Right cardiac atrium (tissue), 5 donors: Measurements from ENCODE around the gene MEGF6. TPM values are rescaled to one million over a fixed set of nuclear protein-coding genes. Genes with fewer than 3 reads are reported as not detected.
A peak's percentile ranks its signal among the peaks of the same experiment; 100 is the strongest.

Source experiments
- ATAC-seq, 2 donors: fragments of 200-7000 bp; cut with Tn5 transposase; one replicate each; pipeline versions ENCODE4 v1.8.0 to v1.9.1; 2020; ENCODE audit warnings: moderate library complexity in 2 of 2, mild to moderate bottlenecking in 1 of 2
- DNase-seq, 3 donors: peaks; one replicate each; pipeline ENCODE4 v3.0.0-alpha.2; 2020
- H3K27ac ChIP-seq: one replicate; pipeline ENCODE4 v1.5.1; 2013; ENCODE audit warnings: mild to moderate bottlenecking, low read length, control low read depth, moderate library complexity
- H3K27me3 ChIP-seq: one replicate; pipeline ENCODE4 v1.6.1; 2013; ENCODE audit not compliant: control insufficient read depth, insufficient read depth
- H3K4me1 ChIP-seq: one replicate; pipeline ENCODE4 v1.6.1; 2013; ENCODE audit warnings: low read length; ENCODE audit not compliant: control insufficient read depth, insufficient read depth
- H3K4me3 ChIP-seq: one replicate; pipeline ENCODE4 v1.5.1; 2013; ENCODE audit warnings: low read length, control low read depth
- H3K9me3 ChIP-seq: one replicate; pipeline ENCODE4 v1.6.1; 2013; ENCODE audit warnings: low read length; ENCODE audit not compliant: control insufficient read depth
- WGBS: extraction: QIAGEN DNeasy Blood & Tissue Kit; methylation state at CpG from one replicate; pipeline ENCODE4 v1.1.7; 2013; 5-methylcytosine and 5-hydroxymethylcytosine counted together
- intact Hi-C, 4 donors: fragments of 100-400 bp; cut with DNase I; formaldehyde crosslinking; loops; one replicate each; pipeline versions ENCODE4 v1.11.0 to v1.14.0; 2022 to 2023
- polyA plus RNA-seq: library from polyadenylated mRNA; stranded (reverse); fragments of 200-250 nt; gene quantifications from one replicate; pipeline ENCODE4 v1.2.3, GENCODE V29; 2013
- total RNA-seq, 4 donors: library from RNA; stranded (reverse); fragmentation: NEBNext Ultra II Directional; extraction: Animal tissue kit (Norgen Biotek cat#: 25700); gene quantifications; one replicate each; pipeline ENCODE4 v1.2.1, GENCODE V29; 2021
- donor health status: healthy with polysubstance abuse.
- donor health status: DM: no; HTN: yes; CAD: no.
- donor health status: DM: no; HTN: no; CAD: no.
- donor health status: DM: no; HTN: yes; CAD: no; lungs with severe emphysema.
- donor health status: DM: yes; HTN: yes; CAD: no.

Gene MEGF6
- total and polyA plus RNA-seq, 5 donors, result 7.0 to 18.7 (median 11.0) TPM

DNA sequence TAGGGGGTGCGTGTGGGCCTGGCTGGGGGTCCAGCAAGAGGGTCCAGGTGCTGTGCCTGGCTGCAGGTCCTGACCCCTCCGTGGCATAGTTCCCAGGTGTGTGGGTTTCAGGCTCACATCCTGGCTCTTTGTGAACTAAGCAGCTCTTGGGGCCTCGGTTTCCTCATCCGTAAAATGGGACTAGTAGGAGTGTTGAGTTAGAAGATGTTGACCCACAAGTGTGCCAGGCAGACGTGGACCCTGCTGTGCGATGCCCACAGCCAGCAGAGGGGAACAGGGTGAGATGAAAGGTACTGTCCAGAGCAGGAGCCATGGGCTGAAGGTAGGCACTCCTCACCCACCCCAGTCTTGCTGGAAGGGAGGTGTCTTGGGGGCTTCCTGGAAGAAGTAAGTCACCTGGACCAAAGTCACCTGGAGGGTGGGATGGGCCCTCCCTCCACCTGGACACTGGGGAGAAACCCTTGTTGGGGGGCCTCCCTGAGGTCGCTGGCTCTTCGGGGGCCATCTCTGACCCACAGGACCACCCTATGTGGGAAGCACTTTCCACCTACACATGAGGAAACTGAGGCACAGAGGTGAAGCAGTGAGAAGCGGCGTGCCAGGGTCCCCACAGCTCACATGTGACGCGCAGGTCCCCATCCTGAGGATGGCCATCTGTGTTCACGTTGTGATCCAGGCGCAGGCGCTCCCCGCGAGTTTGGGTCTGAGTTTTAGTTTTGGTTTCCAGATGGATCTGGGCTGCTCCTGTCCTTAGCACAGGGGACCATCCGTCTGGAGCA lies 155.4 kb downstream of the MEGF6 start:
- no peak for ATAC-seq
- Histone ChIP-seq H3K4me3 (no peak overlapping the region), H3K27ac (no peak overlapping the region), H3K9me3 (no peaks in the 10 kb centered on the region), H3K4me1 (peaks cover 5% of the 10 kb centered on the region), H3K27me3 (no peaks in the 10 kb centered on the region)
- peak; percentile 8 to 41 (median 36) for DNase-seq
- 90% methylated on average over 18 of the region's 18 CpGs for WGBS
- intact Hi-C loops, result loop anchor here in 1 of 4 donors (10.0 kb wide), 1 partner anchor 259 kb away; no protein-coding TSS in a partner anchor

DNA sequence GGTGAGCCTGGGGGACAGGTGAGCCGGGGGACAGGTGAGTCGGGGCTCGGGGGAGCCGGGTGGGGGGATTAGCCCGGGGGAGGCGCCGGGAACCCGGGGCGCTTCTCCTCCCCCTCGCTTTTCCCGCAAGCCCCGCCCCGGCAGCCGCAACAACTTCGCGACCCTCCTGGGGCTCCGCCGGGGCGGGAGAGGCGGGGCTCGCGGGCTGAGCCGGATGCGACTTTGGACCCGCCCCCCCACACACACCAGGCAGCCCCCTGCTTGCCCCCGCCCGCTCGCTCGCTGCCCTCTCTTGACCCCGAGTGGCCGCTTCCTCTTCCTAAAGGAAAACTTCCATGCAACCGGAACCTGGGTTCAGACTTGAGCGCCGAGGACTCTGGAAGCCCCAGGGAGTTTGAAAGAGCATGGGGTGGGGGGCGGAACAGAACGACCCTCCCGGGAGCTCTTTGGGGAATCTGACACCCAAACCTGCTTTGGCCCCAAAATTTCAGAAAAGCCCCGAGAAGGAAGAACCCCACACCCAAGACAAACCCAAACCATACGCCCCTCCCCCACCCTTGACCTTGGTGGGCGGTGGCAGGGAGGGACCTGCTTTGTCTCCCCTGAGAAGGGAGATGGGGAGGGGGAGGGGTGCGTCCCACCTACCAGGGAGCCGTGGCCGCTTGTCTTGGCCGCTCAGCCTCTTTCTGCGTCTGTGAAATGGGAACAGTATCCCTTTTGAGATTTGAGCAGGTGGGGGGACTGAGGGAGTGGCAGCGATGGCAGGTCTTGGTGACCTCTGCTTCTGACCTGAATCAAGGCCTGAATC lies 156.3 kb downstream of the MEGF6 start:
- H3K4me1 ChIP-seq, result no peaks in the 10 kb centered on the region
- no peaks in the 10 kb centered on the region for H3K9me3 ChIP-seq
- intact Hi-C loops, result loop anchor here in 1 of 4 donors (10.0 kb wide), 1 partner anchor 260 kb away; no protein-coding TSS in a partner anchor
- peak in 1 of 2 donors; percentile 9 for ATAC-seq
- peak; percentile 53 to 83 (median 80) for DNase-seq
- 11% methylated on average over 46 of the region's 46 CpGs for WGBS
- peak overlapping the region; percentile 70 for H3K4me3 ChIP-seq
- H3K27me3 ChIP-seq, result no peaks in the 10 kb centered on the region
- H3K27ac ChIP-seq, result no peak overlapping the region

DNA sequence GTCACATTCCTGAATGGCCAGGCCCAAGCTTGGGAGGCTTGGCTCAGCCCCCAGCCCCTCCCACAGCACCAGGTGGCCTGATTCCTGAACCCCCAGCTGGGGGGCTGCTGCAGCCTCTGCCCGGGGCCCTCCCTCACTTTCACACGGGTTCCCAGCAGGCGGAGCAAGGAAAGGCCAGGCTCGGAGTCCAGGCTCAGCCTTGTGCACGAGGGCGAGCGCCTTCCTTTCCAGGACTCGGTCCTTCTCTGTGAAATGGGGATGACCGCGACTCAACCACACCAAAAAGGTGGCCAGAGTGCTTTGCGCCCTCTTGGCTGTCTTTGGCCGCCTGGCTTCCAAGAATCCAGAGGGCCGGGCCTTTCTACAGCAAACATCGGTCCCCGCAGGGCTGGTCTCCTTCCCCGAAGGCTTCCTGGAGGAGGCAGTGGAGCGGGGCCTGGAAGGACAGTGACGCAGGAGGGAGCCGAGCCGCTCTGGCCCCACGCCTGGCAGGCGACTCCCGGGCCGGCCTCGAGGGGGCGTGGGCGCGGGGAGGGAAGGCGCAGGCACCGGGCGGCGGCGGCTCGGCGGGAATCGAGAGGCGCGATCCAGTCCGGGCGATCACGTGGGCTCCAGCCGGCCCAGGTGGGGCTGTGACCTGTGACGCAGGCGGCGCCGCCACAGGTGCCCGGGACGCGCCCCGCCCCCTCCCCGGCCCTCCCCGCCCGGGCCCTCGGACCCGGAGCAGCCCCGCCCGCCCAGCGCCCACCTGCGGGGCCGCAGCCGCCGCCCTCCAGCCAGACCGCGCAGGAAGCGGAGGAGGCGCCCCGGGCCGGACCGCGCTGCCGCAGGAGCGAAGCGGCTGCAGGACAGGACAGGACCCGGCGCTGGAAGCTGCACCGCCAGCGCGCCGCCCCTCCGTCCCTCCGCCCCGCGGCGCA lies 157.2 kb downstream of the MEGF6 start, which contains the start of gene ARHGEF16:
ARHGEF16 (plus strand) TSS at position 775 of the 920 bp plus-strand sequence. CDS start 8,420 bp downstream, outside the sequence.
- no peaks in the 10 kb centered on the region for H3K27me3 ChIP-seq
- WGBS, result 4% methylated on average over 84 of the region's 84 CpGs
- intact Hi-C loops, result loop anchor here in 1 of 4 donors (10.0 kb wide), 1 partner anchor 261 kb away; no protein-coding TSS in a partner anchor
- ATAC-seq (peak; percentile 61 to 68), DNase-seq (peak; percentile 60 to 85 (median 84))
- no peak within 1 kb of the TSS for H3K27ac ChIP-seq
- no peaks in the 10 kb centered on the region for H3K9me3 ChIP-seq
- no peaks in the 10 kb centered on the region for H3K4me1 ChIP-seq
- H3K4me3 ChIP-seq, result peak within 1 kb of the TSS; percentile 70

DNA sequence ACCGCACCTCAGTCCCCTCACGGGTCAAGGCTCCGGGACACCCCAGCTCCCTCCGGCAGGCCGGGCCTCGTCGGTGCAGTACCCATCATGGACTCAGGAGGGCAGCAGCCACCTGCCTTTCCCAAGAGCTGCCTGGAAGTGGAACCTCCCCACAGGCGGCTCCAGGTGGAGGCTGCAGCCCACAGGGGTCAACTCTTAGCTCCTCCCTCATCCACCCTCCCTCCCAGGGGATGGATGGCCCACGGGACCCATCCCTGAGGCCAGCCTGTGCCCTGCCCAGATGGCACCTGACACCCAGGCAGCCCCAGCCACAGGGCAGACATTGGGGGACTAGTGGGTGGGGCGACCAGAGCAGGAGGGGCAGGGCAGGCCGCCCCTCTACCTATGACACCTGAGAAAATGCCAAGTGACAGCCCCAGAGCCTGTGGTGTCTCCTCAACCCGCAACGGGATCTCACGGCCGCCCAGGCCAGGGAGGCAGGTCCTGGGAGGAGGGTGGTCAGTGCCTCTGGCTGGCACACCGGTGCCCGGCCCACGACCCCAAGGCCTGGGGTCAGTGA lies 158.0 kb downstream of the MEGF6 start:
- intact Hi-C loops, result loop anchor here in 1 of 4 donors (10.0 kb wide), 1 partner anchor 262 kb away; no protein-coding TSS in a partner anchor
- Histone ChIP-seq H3K4me3 (no peak overlapping the region), H3K27ac (no peak overlapping the region), H3K27me3 (no peaks in the 10 kb centered on the region), H3K9me3 (no peaks in the 10 kb centered on the region), H3K4me1 (no peaks in the 10 kb centered on the region)
- DNase-seq (peak; percentile 73 to 90 (median 89)), ATAC-seq (peak; percentile 66 to 83)
- WGBS, result 26% methylated on average over 18 of the region's 18 CpGs

DNA sequence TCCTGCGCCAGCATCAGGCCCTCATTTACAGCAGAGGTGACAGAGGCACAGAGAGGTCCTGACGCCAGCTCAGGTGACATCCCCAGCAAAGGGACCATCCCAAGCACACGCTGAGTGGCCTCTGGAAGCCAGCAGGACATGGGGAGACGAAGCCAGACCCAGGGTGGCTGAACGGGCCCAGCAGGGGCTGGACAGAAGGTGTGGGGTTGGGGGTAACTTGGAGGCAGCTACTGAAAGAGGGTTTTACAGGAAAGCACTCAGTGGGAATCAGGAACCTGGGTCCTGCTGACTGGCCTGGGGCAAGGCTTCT lies 158.5 kb downstream of the MEGF6 start:
- Histone ChIP-seq H3K4me3 (no peak overlapping the region), H3K4me1 (no peaks in the 10 kb centered on the region), H3K27me3 (no peaks in the 10 kb centered on the region), H3K27ac (no peak overlapping the region), H3K9me3 (no peaks in the 10 kb centered on the region)
- DNase-seq, result no peak
- 49% methylated on average over 5 of the region's 5 CpGs for WGBS
- intact Hi-C loops, result loop anchor here in 1 of 4 donors (10.0 kb wide), 1 partner anchor 262 kb away; no protein-coding TSS in a partner anchor
- no peak for ATAC-seq

DNA sequence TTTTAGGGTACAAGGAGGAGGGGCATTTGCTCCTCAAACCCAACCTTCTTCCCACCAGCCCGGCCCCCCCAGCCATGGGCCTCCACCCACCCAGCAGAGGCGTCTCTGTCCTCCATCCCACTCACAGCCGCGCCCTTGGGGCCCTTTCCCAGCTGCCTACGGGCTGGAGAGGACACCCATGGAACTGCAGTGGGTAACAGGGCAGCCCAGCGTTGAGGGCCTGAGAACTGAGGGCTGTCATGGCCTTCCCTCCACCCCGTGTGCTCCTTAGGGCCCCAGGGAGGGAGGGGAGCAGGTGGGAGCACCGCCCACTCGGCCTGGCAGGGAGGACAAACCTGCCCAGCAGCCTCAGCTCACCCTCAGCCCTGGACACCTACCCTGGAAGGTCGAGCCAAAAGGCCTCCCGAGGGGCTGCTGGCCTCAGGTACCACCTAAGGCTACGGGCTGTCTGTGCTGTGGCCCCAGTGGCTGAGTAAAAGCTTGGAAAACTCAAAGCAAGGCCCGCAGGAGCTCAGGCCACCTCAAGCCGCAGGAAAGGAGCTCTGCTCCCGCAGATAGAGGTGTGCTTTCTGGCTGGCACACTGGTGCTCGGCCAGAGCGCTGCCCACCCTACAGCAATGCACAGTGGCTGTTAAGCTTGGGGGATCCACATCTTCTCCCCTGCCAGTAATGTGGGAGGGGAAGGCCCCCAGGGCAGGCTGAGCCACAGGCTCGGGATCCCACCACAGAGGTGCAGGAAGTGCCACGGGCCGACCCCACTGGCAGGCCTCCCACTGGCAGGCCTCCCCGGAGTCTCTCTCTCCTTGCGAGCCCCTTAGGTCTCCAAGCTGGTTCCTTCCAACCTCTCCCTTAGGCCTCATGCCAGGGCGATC lies 159.1 kb downstream of the MEGF6 start:
- intact Hi-C loops, result loop anchor here in 1 of 4 donors (10.0 kb wide), 1 partner anchor 263 kb away; no protein-coding TSS in a partner anchor
- Histone ChIP-seq H3K4me1 (no peaks in the 10 kb centered on the region), H3K27me3 (no peaks in the 10 kb centered on the region), H3K27ac (no peak overlapping the region), H3K9me3 (no peaks in the 10 kb centered on the region), H3K4me3 (no peak overlapping the region)
- DNase-seq (peak; percentile 12 to 51 (median 40)), ATAC-seq (no peak)
- WGBS, result 71% methylated on average over 23 of the region's 23 CpGs

DNA sequence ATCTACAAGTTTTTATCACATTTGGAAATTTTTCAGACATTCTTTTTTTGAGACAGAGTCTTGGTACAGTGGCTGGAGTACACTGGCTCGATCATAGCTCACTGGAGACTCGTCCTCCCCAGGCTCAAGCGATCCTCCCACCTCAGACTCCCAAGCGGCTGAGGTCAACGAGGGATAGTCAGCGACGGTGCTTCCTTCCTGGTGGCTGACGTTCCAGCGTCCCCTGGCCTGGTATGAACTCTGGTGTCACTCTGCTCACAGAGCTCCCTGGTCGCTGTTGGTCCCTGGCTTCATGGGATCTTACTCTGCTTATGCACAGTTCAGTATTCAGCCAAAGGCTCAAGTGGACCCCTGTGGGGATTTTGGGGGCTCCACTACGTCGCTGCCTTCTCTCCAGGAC lies 160.3 kb downstream of the MEGF6 start:
- H3K4me3 ChIP-seq, result no peak overlapping the region
- no peaks in the 10 kb centered on the region for H3K9me3 ChIP-seq
- H3K27me3 ChIP-seq, result no peaks in the 10 kb centered on the region
- intact Hi-C loops, result loop anchor here in 1 of 4 donors (10.0 kb wide), 1 partner anchor 264 kb away; no protein-coding TSS in a partner anchor
- 57% methylated on average over 12 of the region's 12 CpGs for WGBS
- ATAC-seq (no peak), DNase-seq (peak in 1 of 3 donors; percentile 29)
- no peaks in the 10 kb centered on the region for H3K4me1 ChIP-seq
- H3K27ac ChIP-seq, result no peak overlapping the region

DNA sequence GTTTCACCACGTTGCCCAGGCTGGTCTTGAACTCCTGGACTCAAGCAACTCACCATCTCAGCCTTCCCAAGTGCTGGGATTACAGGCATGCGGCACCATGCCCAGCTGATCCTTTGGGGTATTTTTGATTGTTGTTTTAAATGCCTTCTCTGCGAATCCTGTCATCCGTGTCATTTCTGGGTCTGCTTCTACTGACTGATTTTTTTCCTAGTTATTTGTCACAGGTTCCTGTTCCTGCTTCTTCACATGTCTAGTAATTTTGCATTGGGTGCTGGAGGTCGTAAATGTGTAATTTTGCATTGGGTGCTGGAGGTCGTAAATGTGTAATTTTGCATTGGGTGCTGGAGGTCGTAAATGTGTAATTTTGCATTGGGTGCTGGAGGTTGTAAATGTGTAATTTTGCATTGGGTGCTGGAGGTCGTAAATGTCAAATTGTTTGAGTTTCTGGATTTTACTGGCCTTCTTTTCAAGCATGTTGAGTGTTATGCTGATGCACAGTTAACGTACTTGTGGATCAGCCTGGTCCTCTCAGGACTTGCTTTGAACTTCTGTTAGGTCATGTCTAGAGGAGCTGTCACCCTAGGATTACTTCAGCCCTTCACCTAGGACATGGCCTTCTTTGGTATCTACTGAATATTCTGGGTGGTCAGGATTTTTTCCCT lies 161.0 kb downstream of the MEGF6 start:
- Histone ChIP-seq H3K27me3 (no peaks in the 10 kb centered on the region), H3K4me3 (no peak overlapping the region), H3K4me1 (no peaks in the 10 kb centered on the region), H3K27ac (no peak overlapping the region), H3K9me3 (no peaks in the 10 kb centered on the region)
- intact Hi-C loops, result loop anchor here in 1 of 4 donors (10.0 kb wide), 1 partner anchor 264 kb away; no protein-coding TSS in a partner anchor
- ATAC-seq (no peak), DNase-seq (peak in 1 of 3 donors; percentile 2)
- 88% methylated on average over 9 of the region's 9 CpGs for WGBS

DNA sequence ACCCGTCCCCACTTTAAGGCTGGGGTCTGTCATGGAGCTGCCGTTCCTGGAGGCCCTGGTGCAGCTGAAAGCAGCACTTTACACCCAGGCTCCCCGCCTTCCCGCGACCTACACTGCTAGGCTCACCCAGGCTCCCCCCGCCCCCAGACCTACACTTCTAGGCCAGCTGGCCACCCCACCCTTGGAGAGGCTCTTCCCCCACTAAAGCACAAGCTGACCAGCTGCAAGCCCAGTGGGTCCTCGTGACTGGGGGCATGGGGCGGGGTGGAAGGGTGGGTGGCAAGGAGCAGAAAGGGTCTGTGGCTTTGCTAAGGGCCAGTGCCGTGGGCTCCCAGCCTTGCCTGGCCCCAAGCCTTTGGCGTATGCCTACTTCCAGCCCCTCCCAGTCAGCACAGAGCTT lies 166.6 kb downstream of the MEGF6 start:
- 69% methylated on average over 10 of the region's 10 CpGs for WGBS
- DNase-seq (peak in 2 of 3 donors; percentile 25 to 28), ATAC-seq (no peak)
- intact Hi-C loops, result no loop called here
- no peaks in the 10 kb centered on the region for H3K9me3 ChIP-seq
- H3K4me3 ChIP-seq, result no peak overlapping the region
- no peaks in the 10 kb centered on the region for H3K27me3 ChIP-seq
- H3K27ac ChIP-seq, result no peak overlapping the region
- H3K4me1 ChIP-seq, result no peaks in the 10 kb centered on the region
